VCaP (cell line): ENCODE results near the gene GLB1L.
"Not testable (repeated sequence)": the region's sequence is repeated elsewhere in the genome, so short reads cannot be mapped to it uniquely, and the experiment has no call there.

Experiments used
- H3K27ac ChIP-seq: fragments of 450-650 bp; 2 replicates; pipeline ENCODE4 v1.5.1; 2017
- CTCF ChIP-seq: fragments of 450-650 bp; conservative IDR thresholded peaks from 2 replicates; pipeline ENCODE4 v1.5.1; 2017; ENCODE audit warnings: mild to moderate bottlenecking, moderate library complexity

GLB1L gene

GRCh38 chr2:219205981-219206327, 39.3 kb downstream of the GLB1L start:
- no peak for TF ChIP-seq CTCF
- peak overlapping the region; percentile 89 for H3K27ac ChIP-seq

- TF ChIP-seq CTCF, result no peak
These were observed 40.1 kb downstream of the GLB1L start for GRCh38 chr2:219205165-219205538.

DNA sequence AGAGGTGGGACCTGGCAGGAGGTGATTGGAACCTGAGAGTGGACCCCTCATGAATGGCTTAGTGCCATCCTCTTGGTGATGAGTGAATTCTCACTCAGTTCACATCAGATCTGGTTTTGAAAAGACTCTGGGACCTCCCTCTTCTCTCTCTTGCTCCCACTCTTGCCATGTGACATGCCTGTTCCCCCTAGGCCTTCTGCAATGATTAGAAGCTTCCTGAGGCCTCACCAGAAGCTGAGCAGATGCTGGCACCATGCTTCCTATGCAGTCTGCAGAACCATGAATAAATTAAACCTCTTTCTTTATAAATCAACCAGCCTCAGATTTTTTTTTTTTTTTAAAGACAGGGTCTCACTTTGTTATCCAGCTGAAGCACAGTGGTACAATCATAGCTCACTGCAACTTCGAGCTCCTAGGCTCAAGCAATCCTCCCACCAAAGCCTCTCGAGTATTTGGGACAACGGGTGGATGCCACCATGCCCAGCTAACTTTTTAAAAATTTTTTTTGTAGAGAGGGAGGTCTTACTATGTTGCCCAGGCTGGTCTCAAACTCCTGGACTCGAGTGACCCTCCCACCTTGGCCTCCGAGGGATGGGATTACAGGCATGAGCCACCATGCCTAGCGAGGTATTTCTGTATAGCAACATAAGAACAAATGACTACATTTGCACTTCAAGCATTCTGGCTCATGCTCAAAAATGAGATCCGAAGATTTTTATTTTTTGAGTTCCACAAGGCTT, 40.6 kb downstream of the GLB1L start:
- no peak for TF ChIP-seq CTCF
- no peak overlapping the region for H3K27ac ChIP-seq

More at GRCh38 chr2:219205165-219205538, 40.1 kb downstream of the GLB1L start:
- H3K27ac ChIP-seq, result no peak overlapping the region

- peak overlapping the region; percentile 49; the same call in 1 of the 2 replicates for H3K27ac ChIP-seq
These were observed 43.9 kb downstream of the GLB1L start for GRCh38 chr2:219201331-219201730.

DNA sequence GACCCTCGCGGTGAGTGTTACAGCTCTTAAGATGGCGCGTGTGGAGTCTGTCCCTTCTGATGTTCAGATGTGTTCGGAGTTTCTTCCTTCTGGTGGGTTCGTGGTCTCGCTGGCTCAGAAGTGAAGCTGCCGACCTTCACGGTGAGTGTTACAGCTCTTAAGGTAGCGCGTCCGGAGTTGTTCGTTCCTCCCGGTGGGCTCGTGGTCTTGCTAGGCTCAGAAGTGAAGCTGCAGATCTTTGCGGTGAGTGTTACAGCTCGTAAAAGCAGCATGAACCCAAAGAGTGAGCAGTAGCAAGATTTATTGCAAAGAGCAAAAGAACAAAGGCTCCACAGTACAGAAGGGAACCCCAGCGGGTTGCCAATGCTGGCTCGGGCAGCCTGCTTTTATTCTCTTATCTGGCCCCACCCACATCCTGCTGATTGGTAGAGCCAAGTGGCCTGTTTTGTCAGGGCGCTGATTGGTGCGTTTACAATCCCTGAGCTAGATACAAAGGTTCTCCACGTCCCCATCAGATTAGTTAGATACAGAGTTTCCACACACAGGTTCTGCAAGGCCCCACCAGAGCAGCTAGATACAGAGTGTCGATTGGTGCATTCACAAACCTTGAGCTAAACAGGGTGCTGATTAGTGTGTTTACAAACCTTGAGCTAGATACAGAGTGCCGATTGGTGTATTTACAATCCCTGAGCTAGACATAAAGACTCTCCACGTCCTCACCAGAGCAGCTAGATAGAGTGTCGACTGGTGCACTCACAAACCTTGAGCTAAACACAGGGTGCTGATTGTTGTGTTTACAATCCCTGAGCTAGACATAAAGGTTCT, 44.5 kb downstream of the GLB1L start:
- not testable (repeated sequence) for H3K27ac ChIP-seq

- TF ChIP-seq CTCF, result no peak
These were observed 45.6 kb downstream of the GLB1L start for GRCh38 chr2:219199470-219200211.

GRCh38 chr2:219198974-219199373, 46.3 kb downstream of the GLB1L start:
- no peak overlapping the region for H3K27ac ChIP-seq
- no peak for TF ChIP-seq CTCF

More at GRCh38 chr2:219199470-219200211, 45.6 kb downstream of the GLB1L start:
- no peak overlapping the region for H3K27ac ChIP-seq

DNA sequence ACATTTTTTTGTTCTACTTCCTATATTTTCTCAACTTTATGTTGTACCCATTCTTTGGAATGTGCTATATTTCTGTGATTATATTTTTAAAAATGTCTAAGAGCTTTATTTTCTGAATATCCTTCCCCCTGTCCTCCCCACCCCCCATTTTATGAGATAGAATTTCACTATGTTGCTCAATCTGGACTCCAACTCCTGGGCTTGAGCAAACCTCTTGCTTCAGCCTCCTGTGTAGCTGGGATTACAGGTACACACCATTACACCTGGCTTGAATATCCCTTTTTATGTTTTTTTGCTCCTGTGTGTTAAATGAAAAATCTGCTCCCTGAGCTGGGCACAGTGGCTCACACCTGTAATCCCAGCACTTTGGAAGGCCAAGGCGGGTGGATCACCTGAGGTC, 47.9 kb downstream of the GLB1L start:
- TF ChIP-seq CTCF, result no peak
- H3K27ac ChIP-seq, result no peak overlapping the region
